SK-N-SH (cell line): ENCODE results near the gene MBTPS1. TPM values are rescaled to one million over a fixed set of nuclear protein-coding genes. Genes with fewer than 3 reads are reported as not detected.

Source experiments
- CTCF ChIA-PET: fragments of 300-600, 350-600 bp; formaldehyde crosslinking; extraction: SDS; loops from one replicate; lab custom pipeline; 2021; lab: Yijun Ruan, JAX
- POLR2A ChIA-PET: fragments of 350-600 bp; sonication (Branson Sonifier 250); formaldehyde crosslinking; extraction: SDS; loops from one replicate; lab custom pipeline; 2020; ENCODE audit warnings: antibody characterized with exemption, inconsistent platforms; lab: Yijun Ruan, JAX
- DNase-seq: peaks from one replicate; pipeline ENCODE4 v3.0.0; 2012
- H2AFZ ChIP-seq: fragments of 200-600 bp; sonication (generic); 2 replicates; pipeline ENCODE4 v1.8.1; 2016; ENCODE audit warnings: antibody characterized with exemption, mild to moderate bottlenecking, low read depth
- H3F3A ChIP-seq: fragments of 200-600 bp; sonication (generic); replicated peaks from 2 replicates; pipeline ENCODE3; 2016; ENCODE audit warnings: antibody characterized with exemption, mild to moderate bottlenecking; ENCODE audit not compliant: insufficient read depth
- H3K27ac ChIP-seq, 2 experiments: fragments of 200-500 bp in 1 of 2; fragments of 200-600 bp in 1 of 2; sonication (Bioruptor generic) in 1 of 2; sonication (generic), shearing (Covaris generic) in 1 of 2; 2 replicates each; pipeline versions ENCODE4 v1.5.1 to v1.6.1; 2014 to 2016; ENCODE audit warnings: low read depth in 2 of 2, inconsistent platforms in 1 of 2, low read length in 1 of 2, mild to moderate bottlenecking in 1 of 2, mixed read lengths in 1 of 2
- H3K27me3 ChIP-seq: fragments of 200-600 bp; sonication (generic), shearing (Covaris generic); 2 replicates; pipeline ENCODE4 v1.6.1; 2016; ENCODE audit warnings: mixed run types; ENCODE audit not compliant: insufficient read depth
- H3K36me3 ChIP-seq, 2 experiments: fragments of 200-500 bp in 1 of 2; fragments of 200-600 bp in 1 of 2; sonication (Bioruptor generic) in 1 of 2; sonication (generic) in 1 of 2; replicated peaks in 1 of 2; 2 replicates each; pipeline versions ENCODE3 to v1.5.1; 2014 to 2016; ENCODE audit warnings: low read length in 1 of 2, mild to moderate bottlenecking in 1 of 2; ENCODE audit not compliant: insufficient read depth in 2 of 2, control insufficient read depth in 1 of 2
- H3K4me1 ChIP-seq, 2 experiments: fragments of 200-500 bp in 1 of 2; fragments of 200-600 bp in 1 of 2; sonication (Bioruptor generic) in 1 of 2; sonication (generic), shearing (Covaris generic) in 1 of 2; 2 replicates each; pipeline versions ENCODE4 v1.5.1 to v1.6.1; 2014 to 2016; ENCODE audit warnings: low read depth in 1 of 2, low read length in 1 of 2, mixed run types in 1 of 2; ENCODE audit not compliant: insufficient read depth in 2 of 2, control insufficient read depth in 1 of 2
- H3K4me2 ChIP-seq: fragments of 200-600 bp; sonication (generic), shearing (Covaris generic); 2 replicates; pipeline ENCODE4 v1.6.1; 2017; ENCODE audit warnings: mixed run types
- H3K4me3 ChIP-seq, 2 experiments: fragments of 200-500 bp in 1 of 2; fragments of 200-600 bp in 1 of 2; sonication (Bioruptor generic) in 1 of 2; sonication (generic), shearing (Covaris generic) in 1 of 2; 2 replicates each; pipeline versions ENCODE4 v1.5.1 to v1.8.1; 2014 to 2016; ENCODE audit warnings: low read depth in 2 of 2, inconsistent platforms in 1 of 2, low read length in 1 of 2, mild to moderate bottlenecking in 1 of 2, mixed read lengths in 1 of 2, moderate library complexity in 1 of 2
- H3K79me2 ChIP-seq: fragments of 200-600 bp; sonication (generic); 2 replicates; pipeline ENCODE4 v1.8.1; 2017; ENCODE audit warnings: mild to moderate bottlenecking; ENCODE audit not compliant: insufficient read depth
- H3K9ac ChIP-seq: fragments of 200-600 bp; sonication (generic); 2 replicates; pipeline ENCODE4 v1.6.1; 2017; ENCODE audit warnings: mixed run types
- H3K9me2 ChIP-seq: fragments of 200-600 bp; sonication (generic); 2 replicates; pipeline ENCODE4 v1.6.1; 2017; ENCODE audit warnings: mixed run types
- H3K9me3 ChIP-seq: fragments of 200-600 bp; sonication (generic); 2 replicates; pipeline ENCODE4 v1.6.1; 2017; ENCODE audit warnings: mixed run types, mild to moderate bottlenecking, moderate library complexity
- H4K20me1 ChIP-seq: fragments of 200-600 bp; sonication (generic); 2 replicates; pipeline ENCODE4 v1.6.1; 2017; ENCODE audit warnings: mild to moderate bottlenecking, mixed run types; ENCODE audit not compliant: insufficient read depth
- CTCF ChIP-seq: fragments of 200-600 bp; sonication (generic); IDR thresholded peaks from 2 replicates; pipeline ENCODE4 v1.6.1; 2017; ENCODE audit warnings: antibody characterized with exemption, mild to moderate bottlenecking, moderate library complexity
- ELF1 ChIP-seq: IDR thresholded peaks from 2 replicates; pipeline ENCODE4 v1.4.0; 2012
- EP300 ChIP-seq, 2 experiments: IDR thresholded peaks; 2 replicates each; pipeline versions ENCODE4 v1.4.0 to v1.6.1; 2012; ENCODE audit warnings: borderline replicate concordance in 1 of 2, low read depth in 1 of 2, low read length in 1 of 2
- EZH2phosphoT487 ChIP-seq: fragments of 200-600 bp; sonication (generic); IDR thresholded peaks from 2 replicates; pipeline ENCODE4 v1.6.1; 2017; ENCODE audit warnings: low read depth, mixed run types, mild to moderate bottlenecking, antibody characterized with exemption, moderate library complexity, borderline replicate concordance
- FOSL2 ChIP-seq: IDR thresholded peaks from 2 replicates; pipeline ENCODE4 v1.4.0; 2012; ENCODE audit warnings: low read depth, mild to moderate bottlenecking, moderate library complexity, borderline replicate concordance
- FOXJ3 ChIP-seq: sonication (generic); formaldehyde crosslinking; IDR thresholded peaks from 2 replicates; pipeline ENCODE4 v1.5.1; 2020; ENCODE audit warnings: mild to moderate bottlenecking, missing genetic modification reagents
- GABPA ChIP-seq: IDR thresholded peaks from 2 replicates; pipeline ENCODE4 v1.4.0; 2012; ENCODE audit warnings: low read depth, mild to moderate bottlenecking
- GATA2 ChIP-seq: sonication (generic); formaldehyde crosslinking; IDR thresholded peaks from 2 replicates; pipeline ENCODE4 v1.5.0; 2020; ENCODE audit warnings: mild to moderate bottlenecking, missing genetic modification reagents
- IRF3 ChIP-seq: fragments of 150-350 bp; IDR thresholded peaks from 2 replicates; pipeline ENCODE4 v1.6.1; 2016; ENCODE audit warnings: mild to moderate bottlenecking, low read depth, low read length
- JUND ChIP-seq: IDR thresholded peaks from 2 replicates; pipeline ENCODE4 v1.4.0; 2012
- MEF2A ChIP-seq: IDR thresholded peaks from 2 replicates; pipeline ENCODE4 v1.4.0; 2012; ENCODE audit warnings: low read depth, borderline replicate concordance
- NFIC ChIP-seq: IDR thresholded peaks from 2 replicates; pipeline ENCODE4 v1.4.0; 2012; ENCODE audit warnings: borderline replicate concordance
- NRF1 ChIP-seq: IDR thresholded peaks from 2 replicates; pipeline ENCODE4 v1.6.1; 2012; ENCODE audit warnings: low read depth, mild to moderate bottlenecking, low read length
- RAD21 ChIP-seq: IDR thresholded peaks from 2 replicates; pipeline ENCODE4 v1.6.1; 2012; ENCODE audit warnings: mild to moderate bottlenecking, low read length
- RXRA ChIP-seq: IDR thresholded peaks from 2 replicates; pipeline ENCODE4 v1.4.0; 2012; ENCODE audit warnings: low read depth, mild to moderate bottlenecking, borderline replicate concordance
- SIN3A ChIP-seq: IDR thresholded peaks from 2 replicates; pipeline ENCODE4 v1.6.1; 2012; ENCODE audit warnings: low read depth, mild to moderate bottlenecking, low read length, moderate library complexity, borderline replicate concordance
- SMC3 ChIP-seq: IDR thresholded peaks from 2 replicates; pipeline ENCODE4 v1.6.1; 2012; ENCODE audit warnings: low read depth, low read length, improper control_type of control experiment
- TAF1 ChIP-seq: IDR thresholded peaks from 2 replicates; pipeline ENCODE4 v1.6.1; 2012; ENCODE audit warnings: low read depth, mild to moderate bottlenecking, low read length, moderate library complexity, borderline replicate concordance
- TEAD4 ChIP-seq: IDR thresholded peaks from 2 replicates; pipeline ENCODE4 v1.4.0; 2012; ENCODE audit warnings: mild to moderate bottlenecking, borderline replicate concordance; ENCODE audit not compliant: insufficient read depth
- USF1 ChIP-seq: IDR thresholded peaks from 2 replicates; pipeline ENCODE4 v1.4.0; 2012; ENCODE audit warnings: low read depth, borderline replicate concordance
- USF2 ChIP-seq: fragments of 150-350 bp; IDR thresholded peaks from 2 replicates; pipeline ENCODE4 v1.6.1; 2017; ENCODE audit warnings: antibody characterized with exemption, low read length, low read depth, borderline replicate concordance
- WGBS: methylation state at CpG from one replicate; pipeline ENCODE4 v1.1.6; 2017; ENCODE audit warnings: low lambda C conversion rate; 5-methylcytosine and 5-hydroxymethylcytosine counted together
- polyA plus RNA-seq, 3 experiments: library from polyadenylated mRNA; depleted of rRNA; stranded (reverse); fragments of >200 nt; gene quantifications; 2 replicates each; pipeline ENCODE4 v1.2.3, GENCODE V29; 2012

Gene MBTPS1
- polyA plus RNA-seq, 1 of the 3 experiments (the other 2 are of a cell fraction), result 84.9 TPM

GRCh38 chr16:84036131-84036530 lies 80.6 kb downstream of the MBTPS1 start:
- no peak overlapping the region for H3K4me2 ChIP-seq
- CTCF ChIA-PET, result interaction anchor here (1.0 to 1.2 kb wide), 2 partner anchors 27 to 80 kb away, joined by 3 read pairs; no protein-coding TSS in a partner anchor

GRCh38 chr16:84034516-84034915 lies 82.2 kb downstream of the MBTPS1 start:
- POLR2A ChIA-PET, result no interaction called here

More at GRCh38 chr16:84036131-84036530, 80.6 kb downstream of the MBTPS1 start:
- 34% methylated on average over 3 of the region's 3 CpGs for WGBS
- H3K4me3 ChIP-seq, result no peak overlapping the region
- TF ChIP-seq RXRA, result no peak
- TF ChIP-seq EP300 (IDR thresholded peaks at IDR 0.05; ENCODE audit: borderline replicate concordance in 1 of 2, low read depth in 1 of 2, low read length in 1 of 2), result no peak
- no peak for TF ChIP-seq NFIC
- no peak for TF ChIP-seq USF2
- no peak for TF ChIP-seq SMC3
- TF ChIP-seq CTCF, result no peak
- no peak for TF ChIP-seq GABPA
- no peak for TF ChIP-seq SIN3A
- no peak for TF ChIP-seq MEF2A
- no peaks in the 10 kb centered on the region for H3K9me2 ChIP-seq
- no peaks in the 10 kb centered on the region; the same call in 1 of the 2 replicates for H3K27me3 ChIP-seq
- no peak overlapping the region for H2AFZ ChIP-seq
- no peaks in the 10 kb centered on the region for H3K36me3 ChIP-seq
- no peaks in the 10 kb centered on the region for H3F3A ChIP-seq
- POLR2A ChIA-PET, result no interaction called here
- DNase-seq, result no peak
- H3K9ac ChIP-seq, result no peak overlapping the region
- no peaks in the 10 kb centered on the region for H3K9me3 ChIP-seq
- H3K79me2 ChIP-seq, result no peaks in the 10 kb centered on the region
- no peaks in the 10 kb centered on the region; a peak in 1 of 4 replicates for H3K4me1 ChIP-seq
- no peaks in the 10 kb centered on the region for H4K20me1 ChIP-seq
- no peak overlapping the region for H3K27ac ChIP-seq

More at GRCh38 chr16:84034516-84034915, 82.2 kb downstream of the MBTPS1 start:
- Histone ChIP-seq H3K36me3 (no peaks in the 10 kb centered on the region), H2AFZ (no peak overlapping the region), H3K4me1 (no peaks in the 10 kb centered on the region; a peak in 1 of 4 replicates), H3K9me3 (no peaks in the 10 kb centered on the region), H3F3A (no peaks in the 10 kb centered on the region), H3K27ac (no peak overlapping the region), H3K9me2 (no peaks in the 10 kb centered on the region), H3K4me3 (no peak overlapping the region), H3K79me2 (no peaks in the 10 kb centered on the region), H3K4me2 (no peak overlapping the region), H3K27me3 (no peaks in the 10 kb centered on the region), H4K20me1 (no peaks in the 10 kb centered on the region), H3K9ac (no peak overlapping the region)
- TF ChIP-seq FOXJ3 (CRISPR knock-in tag) (no peak), NRF1 (no peak), TEAD4 (no peak), USF1 (no peak), FOSL2 (no peak), GATA2 (no peak), RAD21 (no peak), USF2 (no peak), TAF1 (no peak), ELF1 (no peak), EZH2phosphoT487 (no peak), JUND (no peak), RXRA (no peak), IRF3 (no peak)
- CTCF ChIA-PET, result interaction anchor here (1.0 kb wide), 1 partner anchor 31 kb away, joined by 3 read pairs; no protein-coding TSS in a partner anchor
- DNase-seq, result no peak
- WGBS, result 69% methylated on average over 11 of the region's 12 CpGs
